HepG2 (cell line): ENCODE results near the gene LDAH. TPM values are rescaled to one million over a fixed set of nuclear protein-coding genes. Genes with fewer than 3 reads are reported as not detected.

Experiments used
- ADNP ChIP-seq: sonication (generic); formaldehyde crosslinking; IDR thresholded peaks from 2 replicates; pipeline ENCODE4 v1.4.0; 2020; ENCODE audit warnings: missing genetic modification reagents
- IRF1 ChIP-seq: sonication (generic); formaldehyde crosslinking; IDR thresholded peaks from 2 replicates; pipeline ENCODE4 v1.4.0; 2020; ENCODE audit warnings: low read depth, mild to moderate bottlenecking, missing genetic modification reagents
- SMAD3 ChIP-seq: sonication (generic); formaldehyde crosslinking; IDR thresholded peaks from 2 replicates; pipeline ENCODE4 v1.4.0; 2020; ENCODE audit warnings: missing genetic modification reagents
- SMC3 ChIP-seq: IDR thresholded peaks from 2 replicates; pipeline ENCODE4 v1.6.1; 2011; ENCODE audit warnings: low read length, improper control_type of control experiment
- ZBTB44 ChIP-seq: sonication (generic); formaldehyde crosslinking; IDR thresholded peaks from 2 replicates; pipeline ENCODE4 v1.4.0; 2020; ENCODE audit warnings: missing genetic modification reagents
- ZHX2 ChIP-seq, 2 experiments: sonication (generic) in 1 of 2; formaldehyde crosslinking in 1 of 2; IDR thresholded peaks; 2 replicates each; pipeline versions ENCODE4 v1.6.1 to v1.9.0; 2014 to 2022; ENCODE audit warnings: antibody characterized with exemption in 1 of 2, borderline replicate concordance in 1 of 2, inconsistent platforms in 1 of 2, low read depth in 1 of 2, missing genetic modification reagents in 1 of 2
- ZNF333 ChIP-seq: sonication (generic); formaldehyde crosslinking; IDR thresholded peaks from 2 replicates; pipeline ENCODE4 v1.4.0; 2020; ENCODE audit warnings: mild to moderate bottlenecking, missing genetic modification reagents, borderline replicate concordance
- ZNF597 ChIP-seq: sonication (generic); formaldehyde crosslinking; IDR thresholded peaks from 2 replicates; pipeline ENCODE4 v1.5.0; 2020; ENCODE audit warnings: missing genetic modification reagents
- ZNF607 ChIP-seq: sonication (generic); formaldehyde crosslinking; IDR thresholded peaks from 2 replicates; pipeline ENCODE4 v1.5.1; 2020; ENCODE audit warnings: missing genetic modification reagents, mild to moderate bottlenecking, borderline replicate concordance
- ZNF704 ChIP-seq: sonication (generic); formaldehyde crosslinking; IDR thresholded peaks from 2 replicates; pipeline ENCODE4 v1.8.1; 2023; ENCODE audit warnings: mild to moderate bottlenecking, inconsistent platforms, moderate library complexity, missing genetic modification reagents, borderline replicate concordance
- ZNF770 ChIP-seq: sonication (generic); formaldehyde crosslinking; IDR thresholded peaks from 2 replicates; pipeline ENCODE4 v1.5.0; 2020; ENCODE audit warnings: mild to moderate bottlenecking, missing genetic modification reagents
- ZNF780A ChIP-seq: sonication (generic); formaldehyde crosslinking; IDR thresholded peaks from 2 replicates; pipeline ENCODE4 v1.8.0; 2022; ENCODE audit warnings: mild to moderate bottlenecking, missing genetic modification reagents, moderate library complexity
- ZNF891 ChIP-seq: sonication (generic); formaldehyde crosslinking; IDR thresholded peaks from 2 replicates; pipeline ENCODE4 v1.5.0; 2020; ENCODE audit warnings: mild to moderate bottlenecking, missing genetic modification reagents
- ZZZ3 ChIP-seq: sonication (generic); formaldehyde crosslinking; IDR thresholded peaks from 2 replicates; pipeline ENCODE4 v1.4.0; 2020; ENCODE audit warnings: missing genetic modification reagents, mild to moderate bottlenecking, borderline replicate concordance
- polyA plus RNA-seq, 8 experiments: library from polyadenylated mRNA; depleted of rRNA in 3 of 8; stranded (reverse) in 7 of 8; unstranded in 1 of 8; fragments of >200 nt; fragmentation: Illumina TruSeq in 4 of 8; extraction: Trizol in 4 of 8; gene quantifications; 2 replicates each; pipeline versions ENCODE4 v1.2.1 to v1.2.3, GENCODE V29; 2011 to 2016; ENCODE audit warnings: low read depth in 4 of 8, missing spikeins in 1 of 8, mixed read lengths in 1 of 8; ENCODE audit not compliant: insufficient read depth in 1 of 8
- total RNA-seq, 5 experiments: library from RNA; depleted of rRNA; stranded (reverse); fragments of >200 nt; fragmentation: Illumina TruSeq; extraction: Trizol; gene quantifications; 2 replicates each; pipeline ENCODE4 v1.2.3, GENCODE V29; 2016; ENCODE audit warnings: low read depth in 1 of 5

LDAH gene
- total and polyA plus RNA-seq, 2 of the 13 experiments (the other 11 are each of a cell fraction or from before 2014, with no cell fraction given): 28.8 to 46.2 TPM

GRCh38 chr2:20661421-20662307 lies 161.2 kb downstream of the LDAH start (continued):
- TF ChIP-seq ZNF770 (no peak), ZNF597 (CRISPR knock-in tag) (no peak), ADNP (CRISPR knock-in tag) (peak; percentile 87), ZZZ3 (CRISPR knock-in tag) (no peak), ZNF780A (no peak), ZNF891 (CRISPR knock-in tag) (no peak), ZHX2 (IDR thresholded peaks at IDR 0.05; ENCODE audit: low read depth) (no peak), ZHX2 (CRISPR knock-in tag; IDR thresholded peaks at IDR 0.05; ENCODE audit: borderline replicate concordance) (no peak), SMAD3 (CRISPR knock-in tag) (peak; percentile 63; the same call in 1 of the 2 replicates), ZNF333 (CRISPR knock-in tag) (0 out of 2 replicates have a peak, but pooled peaks have one; percentile 56), ZNF704 (no peak), SMC3 (peak; percentile 98), ZNF607 (CRISPR knock-in tag) (no peak), IRF1 (no peak), ZBTB44 (no peak)
